Tibial nerve (tissue), 4 donors: ENCODE results near the gene CALHM3.

Experiments
- EP300 ChIP-seq, 2 donors: sonication (generic); formaldehyde crosslinking; IDR thresholded peaks; one replicate each; pipeline ENCODE4 v1.6.1; 2017; ENCODE audit warnings: antibody characterized with exemption in 2 of 2, mild to moderate bottlenecking in 1 of 2
- POLR2A ChIP-seq, 2 donors: fragments of 450-650 bp; IDR thresholded peaks; one replicate each; pipeline ENCODE4 v1.6.1; 2017; ENCODE audit warnings: antibody characterized with exemption in 2 of 2, mild to moderate bottlenecking in 2 of 2, moderate library complexity in 2 of 2
- TF ChIP-seq, protein P1 (sequence below), 5 experiments: fragments of 200-600 bp in 3 of 5; fragments of 450-650 bp in 2 of 5; sonication (generic) in 3 of 5; IDR thresholded peaks; one replicate each; pipeline ENCODE4 v1.5.1; 2016 to 2019; ENCODE audit warnings: antibody characterized with exemption in 5 of 5, mild to moderate bottlenecking in 3 of 5, moderate library complexity in 2 of 5

DNA sequence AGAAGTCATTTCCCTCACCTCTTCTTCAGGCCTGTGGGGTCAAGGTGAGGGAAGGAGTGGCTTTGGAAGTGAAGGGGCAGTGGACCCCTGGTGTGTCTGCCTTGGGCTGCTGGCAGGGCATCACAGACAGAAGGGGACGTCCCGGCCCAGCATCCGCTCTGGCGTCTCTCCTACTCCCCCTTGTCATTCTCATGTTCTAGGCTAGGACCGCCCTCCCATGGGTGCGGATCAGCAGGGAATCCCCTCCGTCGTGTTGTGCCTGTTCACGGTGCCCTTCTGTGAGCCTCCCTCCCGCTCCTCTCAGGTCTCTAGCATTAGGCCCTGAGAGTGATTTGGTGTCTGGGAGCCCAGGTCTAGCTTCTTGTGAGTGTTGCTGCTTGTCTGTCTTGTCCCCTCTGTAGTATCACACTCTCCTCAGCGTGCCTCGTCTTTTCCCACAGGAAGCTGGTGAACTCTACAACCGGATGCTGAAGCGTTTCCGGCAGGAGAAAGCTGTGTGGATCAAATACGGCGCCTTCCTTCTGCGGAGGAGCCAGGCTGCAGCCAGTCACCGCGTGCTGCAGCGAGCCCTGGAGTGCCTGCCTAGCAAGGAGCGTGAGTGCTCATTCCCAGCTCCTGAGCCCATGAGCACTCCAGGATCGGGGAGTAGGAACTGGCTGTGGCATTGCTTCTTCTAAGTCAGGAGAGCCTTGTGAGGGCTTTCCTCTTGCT lies 35.4 kb downstream of the CALHM3 start:
- TF ChIP-seq POLR2A (IDR thresholded peaks at IDR 0.05) (no peak), EP300 (IDR thresholded peaks at IDR 0.05) (no peak)
- TF ChIP-seq, protein P1, sequence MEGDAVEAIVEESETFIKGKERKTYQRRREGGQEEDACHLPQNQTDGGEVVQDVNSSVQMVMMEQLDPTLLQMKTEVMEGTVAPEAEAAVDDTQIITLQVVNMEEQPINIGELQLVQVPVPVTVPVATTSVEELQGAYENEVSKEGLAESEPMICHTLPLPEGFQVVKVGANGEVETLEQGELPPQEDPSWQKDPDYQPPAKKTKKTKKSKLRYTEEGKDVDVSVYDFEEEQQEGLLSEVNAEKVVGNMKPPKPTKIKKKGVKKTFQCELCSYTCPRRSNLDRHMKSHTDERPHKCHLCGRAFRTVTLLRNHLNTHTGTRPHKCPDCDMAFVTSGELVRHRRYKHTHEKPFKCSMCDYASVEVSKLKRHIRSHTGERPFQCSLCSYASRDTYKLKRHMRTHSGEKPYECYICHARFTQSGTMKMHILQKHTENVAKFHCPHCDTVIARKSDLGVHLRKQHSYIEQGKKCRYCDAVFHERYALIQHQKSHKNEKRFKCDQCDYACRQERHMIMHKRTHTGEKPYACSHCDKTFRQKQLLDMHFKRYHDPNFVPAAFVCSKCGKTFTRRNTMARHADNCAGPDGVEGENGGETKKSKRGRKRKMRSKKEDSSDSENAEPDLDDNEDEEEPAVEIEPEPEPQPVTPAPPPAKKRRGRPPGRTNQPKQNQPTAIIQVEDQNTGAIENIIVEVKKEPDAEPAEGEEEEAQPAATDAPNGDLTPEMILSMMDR (IDR thresholded peaks at IDR 0.05), result no peak
